ENCODE measurements around the gene SESN1.

DNA sequence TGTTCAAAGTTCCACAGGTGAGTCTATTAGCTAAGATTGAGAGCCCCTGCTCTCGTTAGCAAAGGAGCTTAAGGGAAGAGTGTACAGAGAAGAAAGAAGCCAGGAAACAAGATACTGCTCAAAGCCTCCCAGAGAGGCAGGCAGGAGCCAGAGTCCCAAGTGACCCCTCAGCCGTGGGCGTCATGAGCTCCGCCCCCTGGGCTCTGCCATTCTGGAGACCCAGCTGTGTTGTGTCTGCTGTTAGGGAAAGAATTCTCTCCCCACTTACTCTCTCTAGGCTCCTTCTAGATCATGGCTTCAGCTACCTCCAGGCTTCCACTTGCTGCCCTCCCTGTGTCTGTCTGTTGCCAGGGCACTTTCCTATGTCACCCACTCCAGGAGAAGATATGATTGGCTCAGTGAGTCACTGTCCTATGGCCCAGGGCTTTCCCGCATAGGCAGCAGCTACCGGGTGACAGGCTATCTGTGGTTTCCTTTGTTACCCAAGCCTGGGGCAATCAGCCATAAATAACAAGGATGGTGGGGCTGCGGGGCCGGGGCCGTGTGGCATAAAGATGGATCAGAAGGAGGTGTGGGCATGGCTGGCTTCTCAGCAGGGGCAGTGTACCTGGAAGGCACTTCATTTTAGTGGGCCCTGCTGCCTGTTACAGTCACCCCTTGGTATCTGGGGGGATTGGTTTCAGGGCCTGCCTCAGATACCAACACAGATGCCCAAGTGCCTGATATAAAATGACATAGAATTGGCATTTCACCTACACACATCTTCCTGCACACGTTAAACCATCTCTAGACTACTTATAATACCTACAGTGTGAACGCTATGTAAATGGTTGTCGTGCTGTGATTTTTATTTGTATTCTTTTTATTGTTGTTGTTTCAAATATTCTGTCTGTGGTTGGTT is 127.5 kb downstream of the SESN1 start:
- no peak for TF ChIP-seq POLR2A (IDR thresholded peaks at IDR 0.05)
- TF ChIP-seq, protein P1, sequence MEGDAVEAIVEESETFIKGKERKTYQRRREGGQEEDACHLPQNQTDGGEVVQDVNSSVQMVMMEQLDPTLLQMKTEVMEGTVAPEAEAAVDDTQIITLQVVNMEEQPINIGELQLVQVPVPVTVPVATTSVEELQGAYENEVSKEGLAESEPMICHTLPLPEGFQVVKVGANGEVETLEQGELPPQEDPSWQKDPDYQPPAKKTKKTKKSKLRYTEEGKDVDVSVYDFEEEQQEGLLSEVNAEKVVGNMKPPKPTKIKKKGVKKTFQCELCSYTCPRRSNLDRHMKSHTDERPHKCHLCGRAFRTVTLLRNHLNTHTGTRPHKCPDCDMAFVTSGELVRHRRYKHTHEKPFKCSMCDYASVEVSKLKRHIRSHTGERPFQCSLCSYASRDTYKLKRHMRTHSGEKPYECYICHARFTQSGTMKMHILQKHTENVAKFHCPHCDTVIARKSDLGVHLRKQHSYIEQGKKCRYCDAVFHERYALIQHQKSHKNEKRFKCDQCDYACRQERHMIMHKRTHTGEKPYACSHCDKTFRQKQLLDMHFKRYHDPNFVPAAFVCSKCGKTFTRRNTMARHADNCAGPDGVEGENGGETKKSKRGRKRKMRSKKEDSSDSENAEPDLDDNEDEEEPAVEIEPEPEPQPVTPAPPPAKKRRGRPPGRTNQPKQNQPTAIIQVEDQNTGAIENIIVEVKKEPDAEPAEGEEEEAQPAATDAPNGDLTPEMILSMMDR (IDR thresholded peaks at IDR 0.05): no peak
